ENCODE results near the gene KAT2A. TPM values are rescaled to one million over a fixed set of nuclear protein-coding genes. Genes with fewer than 3 reads are reported as not detected.

Gene KAT2A
- total RNA-seq, 1 donor from 2014 or later, result 43.6 TPM

DNA sequence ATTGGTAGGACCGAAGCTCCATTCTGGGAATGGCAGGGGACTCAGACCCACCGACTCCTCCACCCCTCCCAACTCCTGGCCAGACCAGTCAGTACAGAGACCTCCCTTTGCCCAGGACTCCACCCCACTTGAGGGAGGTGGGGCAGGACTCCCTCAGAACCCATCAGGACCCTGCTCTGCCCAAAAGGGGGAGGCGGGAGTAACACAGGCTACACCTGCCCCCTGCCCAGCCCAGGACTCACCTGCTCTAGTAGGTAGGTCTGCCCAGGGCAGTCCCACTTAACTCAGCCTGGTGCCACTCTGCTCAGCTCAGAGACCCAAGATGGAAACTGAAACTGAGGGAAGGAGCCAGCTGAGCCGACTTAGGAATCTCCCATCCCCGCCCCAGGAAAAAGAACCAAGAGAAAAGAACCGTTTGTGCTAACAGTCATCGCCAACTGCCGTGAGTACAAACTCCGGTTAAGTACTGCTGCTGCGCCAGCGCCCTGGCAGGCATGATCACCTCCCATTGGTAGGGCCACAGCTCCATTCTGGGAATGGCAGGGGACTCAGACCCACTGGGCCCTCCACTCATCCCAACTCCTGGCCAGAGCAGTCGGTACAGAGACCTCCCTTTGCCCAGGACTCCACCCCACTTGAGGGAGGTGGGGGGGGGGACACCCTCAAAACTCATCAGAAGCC, 9.2 kb downstream of the KAT2A start:
- H3K9me3 Mint-ChIP-seq, result no peaks in the 10 kb centered on the region
- H3K36me3 Mint-ChIP-seq (ENCODE audit: low read depth), result no peaks in the 10 kb centered on the region
- H3K27me3 Mint-ChIP-seq (ENCODE audit: low read depth), result peaks cover 3% of the 10 kb centered on the region
- H3K27ac Mint-ChIP-seq (ENCODE audit: unreplicated experiment), result no peak overlapping the region
- H3K4me1 Mint-ChIP-seq, result peaks cover 7% of the 10 kb centered on the region
- no peak for DNase-seq (ENCODE audit: low read depth, low spot score)
- TF ChIP-seq, protein P1, sequence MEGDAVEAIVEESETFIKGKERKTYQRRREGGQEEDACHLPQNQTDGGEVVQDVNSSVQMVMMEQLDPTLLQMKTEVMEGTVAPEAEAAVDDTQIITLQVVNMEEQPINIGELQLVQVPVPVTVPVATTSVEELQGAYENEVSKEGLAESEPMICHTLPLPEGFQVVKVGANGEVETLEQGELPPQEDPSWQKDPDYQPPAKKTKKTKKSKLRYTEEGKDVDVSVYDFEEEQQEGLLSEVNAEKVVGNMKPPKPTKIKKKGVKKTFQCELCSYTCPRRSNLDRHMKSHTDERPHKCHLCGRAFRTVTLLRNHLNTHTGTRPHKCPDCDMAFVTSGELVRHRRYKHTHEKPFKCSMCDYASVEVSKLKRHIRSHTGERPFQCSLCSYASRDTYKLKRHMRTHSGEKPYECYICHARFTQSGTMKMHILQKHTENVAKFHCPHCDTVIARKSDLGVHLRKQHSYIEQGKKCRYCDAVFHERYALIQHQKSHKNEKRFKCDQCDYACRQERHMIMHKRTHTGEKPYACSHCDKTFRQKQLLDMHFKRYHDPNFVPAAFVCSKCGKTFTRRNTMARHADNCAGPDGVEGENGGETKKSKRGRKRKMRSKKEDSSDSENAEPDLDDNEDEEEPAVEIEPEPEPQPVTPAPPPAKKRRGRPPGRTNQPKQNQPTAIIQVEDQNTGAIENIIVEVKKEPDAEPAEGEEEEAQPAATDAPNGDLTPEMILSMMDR (conservative IDR thresholded peaks at IDR 0.05), result no peak
- H3K4me3 Mint-ChIP-seq, result no peak overlapping the region

DNA sequence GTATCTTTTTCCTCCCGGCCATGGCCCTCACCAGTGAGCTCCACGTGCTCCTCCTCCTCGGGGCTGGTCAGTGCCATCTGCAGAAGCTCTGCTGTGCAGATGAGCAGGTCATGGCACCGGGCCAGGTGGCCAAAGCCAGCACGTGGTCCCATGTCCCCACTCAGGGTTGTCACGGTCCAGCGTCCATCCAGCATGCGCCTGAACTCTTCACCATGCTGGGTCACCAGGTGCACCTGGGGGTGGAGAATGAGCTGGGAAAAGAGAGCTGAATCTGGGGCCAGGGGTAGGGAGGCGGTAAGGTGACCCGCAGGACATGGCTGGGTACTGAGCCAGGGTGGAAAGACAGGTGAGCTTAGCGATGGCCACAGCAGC, 9.9 kb downstream of the KAT2A start:
- H3K4me3 Mint-ChIP-seq, result no peak overlapping the region
- TF ChIP-seq, protein P1 (conservative IDR thresholded peaks at IDR 0.05), result no peak
- H3K27ac Mint-ChIP-seq (ENCODE audit: unreplicated experiment), result no peak overlapping the region
- no peaks in the 10 kb centered on the region for H3K36me3 Mint-ChIP-seq (ENCODE audit: low read depth)
- peaks cover 7% of the 10 kb centered on the region for H3K4me1 Mint-ChIP-seq
- no peaks in the 10 kb centered on the region for H3K9me3 Mint-ChIP-seq
- DNase-seq (ENCODE audit: low read depth, low spot score), result no peak
- H3K27me3 Mint-ChIP-seq (ENCODE audit: low read depth), result peaks cover 6% of the 10 kb centered on the region

DNA sequence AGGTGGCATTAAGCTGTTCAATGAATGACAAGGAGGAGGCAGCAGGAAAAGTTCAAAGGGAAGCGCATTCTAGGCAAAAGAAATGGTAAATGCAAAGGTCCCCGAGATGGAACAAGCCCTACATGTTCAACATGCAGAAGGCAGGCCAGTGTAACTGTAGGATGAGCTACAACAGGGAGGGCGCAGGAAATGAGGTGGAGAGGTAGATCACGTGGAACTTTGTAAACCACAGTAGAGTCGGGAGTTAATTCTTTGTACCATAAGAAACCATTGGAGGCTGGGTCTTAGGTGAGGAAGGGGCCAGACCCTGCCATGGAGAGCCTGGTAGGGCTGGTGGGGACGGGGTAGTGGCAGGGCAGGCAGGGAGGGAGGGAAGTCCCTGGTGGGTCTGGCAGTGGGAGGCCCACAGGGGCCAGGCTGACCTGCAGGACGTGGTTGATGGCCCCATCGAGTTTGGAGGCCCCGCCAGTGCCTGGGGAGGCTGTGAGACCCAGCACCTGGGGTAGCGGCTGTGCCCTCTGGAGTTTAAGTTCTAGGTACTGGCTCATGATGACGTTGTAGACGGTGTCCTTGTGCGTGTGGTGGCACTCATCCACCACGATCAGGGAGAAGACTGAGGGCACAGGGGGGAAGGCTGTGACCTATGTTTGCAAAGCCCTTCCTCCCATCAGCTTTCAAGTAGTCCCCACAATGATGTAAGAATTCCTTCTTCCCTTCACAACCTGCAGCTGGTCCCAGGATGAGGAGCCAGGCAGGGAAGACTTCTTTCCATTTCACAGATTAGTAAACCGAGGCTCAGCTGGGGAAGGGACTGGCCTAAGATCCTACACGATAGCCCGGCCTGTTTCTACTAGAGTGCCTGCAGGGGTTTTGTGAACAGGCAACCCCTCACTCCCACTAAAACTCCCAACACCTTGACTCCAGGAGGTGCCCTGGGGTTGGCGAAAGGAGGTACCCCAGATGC, 10.6 kb downstream of the KAT2A start:
- Mint-ChIP-seq H3K4me3 (no peak overlapping the region), H3K27me3 (ENCODE audit: low read depth) (peaks cover 11% of the 10 kb centered on the region), H3K9me3 (no peaks in the 10 kb centered on the region), H3K27ac (ENCODE audit: unreplicated experiment) (no peak overlapping the region), H3K4me1 (peaks cover 7% of the 10 kb centered on the region), H3K36me3 (ENCODE audit: low read depth) (no peaks in the 10 kb centered on the region)
- no peak for DNase-seq (ENCODE audit: low read depth, low spot score)
- TF ChIP-seq, protein P1 (conservative IDR thresholded peaks at IDR 0.05), result no peak

DNA sequence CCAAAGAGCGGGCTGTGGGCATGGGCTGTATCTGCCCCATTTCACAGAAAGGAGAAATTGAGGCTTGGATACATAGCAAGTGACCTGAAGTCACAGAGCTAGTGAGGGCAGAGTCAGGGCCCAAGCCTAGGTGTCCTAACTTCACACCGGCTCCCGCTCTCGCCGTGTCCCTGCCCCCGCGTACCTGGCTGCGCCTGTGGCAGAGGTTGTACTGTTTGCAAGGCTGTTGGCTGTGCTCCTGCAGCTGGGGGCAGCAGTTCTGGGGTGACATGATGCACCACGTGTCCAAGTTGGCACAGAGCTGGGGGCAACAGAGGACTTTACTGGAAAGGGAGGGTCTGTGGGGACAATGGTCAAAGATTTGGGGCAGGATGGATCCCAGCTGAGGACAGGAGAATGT, 12.1 kb downstream of the KAT2A start:
- H3K4me3 Mint-ChIP-seq, result no peak overlapping the region
- H3K9me3 Mint-ChIP-seq, result no peaks in the 10 kb centered on the region
- H3K27me3 Mint-ChIP-seq (ENCODE audit: low read depth), result peaks cover 19% of the 10 kb centered on the region
- H3K4me1 Mint-ChIP-seq, result peaks cover 7% of the 10 kb centered on the region
- no peak for DNase-seq (ENCODE audit: low read depth, low spot score)
- H3K36me3 Mint-ChIP-seq (ENCODE audit: low read depth), result no peaks in the 10 kb centered on the region
- TF ChIP-seq, protein P1 (conservative IDR thresholded peaks at IDR 0.05), result no peak
- H3K27ac Mint-ChIP-seq (ENCODE audit: unreplicated experiment), result peak overlapping the region; percentile 57

DNA sequence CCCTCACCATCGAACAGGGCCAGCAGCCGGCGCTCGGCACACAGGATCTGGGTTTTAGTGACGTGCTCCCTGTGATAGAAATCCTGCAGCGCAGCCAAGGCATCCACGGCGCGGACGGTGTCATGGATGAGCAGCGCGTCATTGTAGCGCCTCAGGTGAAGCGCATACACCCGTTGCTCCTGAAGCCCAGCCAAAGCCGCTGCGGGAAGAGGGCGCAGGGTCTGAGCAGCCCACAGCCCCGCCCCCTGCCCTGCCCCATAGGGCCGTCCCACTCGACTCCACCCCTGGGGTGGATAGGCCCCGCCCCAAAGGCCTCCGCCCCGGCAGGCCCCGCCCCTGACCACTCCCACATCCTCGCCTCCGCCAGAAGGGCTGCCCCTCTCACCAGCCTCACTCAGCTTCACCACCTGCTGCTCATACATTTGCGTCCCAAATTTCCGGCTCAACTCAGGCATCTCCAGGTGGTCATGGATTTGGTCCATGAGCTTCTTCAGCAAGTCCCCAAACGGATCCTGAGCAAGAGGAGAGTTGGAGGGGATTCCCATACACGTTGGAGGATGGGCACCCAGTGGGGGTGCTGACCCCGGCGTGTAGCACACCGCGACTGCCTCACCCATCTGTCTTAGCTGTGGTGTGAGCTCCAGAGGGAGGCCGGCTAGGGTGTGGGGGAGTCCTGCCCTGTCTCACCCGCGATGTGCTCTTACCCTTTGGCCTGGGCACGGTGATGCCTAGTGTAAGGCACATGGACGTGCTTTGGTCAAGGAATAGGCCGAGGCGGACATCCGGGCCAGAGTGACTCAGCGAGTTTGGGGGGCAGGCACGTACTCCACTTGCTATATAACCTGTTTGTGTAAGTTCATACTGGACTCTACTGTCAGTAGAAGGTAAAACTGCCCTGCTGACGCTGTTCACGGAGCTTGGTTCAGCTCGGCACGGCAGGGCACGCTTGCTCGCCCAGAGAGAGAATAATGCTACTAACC, 13.3 kb downstream of the KAT2A start:
- peak overlapping the region; percentile 16 for H3K27ac Mint-ChIP-seq (ENCODE audit: unreplicated experiment)
- TF ChIP-seq, protein P1 (conservative IDR thresholded peaks at IDR 0.05), result no peak
- H3K9me3 Mint-ChIP-seq, result no peaks in the 10 kb centered on the region
- peak; percentile 90 for DNase-seq (ENCODE audit: low read depth, low spot score)
- peak overlapping the region; percentile 73 for H3K4me3 Mint-ChIP-seq
- H3K4me1 Mint-ChIP-seq, result peaks cover 7% of the 10 kb centered on the region
- H3K36me3 Mint-ChIP-seq (ENCODE audit: low read depth), result no peaks in the 10 kb centered on the region
- peaks cover 20% of the 10 kb centered on the region for H3K27me3 Mint-ChIP-seq (ENCODE audit: low read depth)
